Osteoblast (primary cell): ENCODE measurements around the gene PLXND1. TPM values are rescaled to one million over a fixed set of nuclear protein-coding genes. Genes with fewer than 3 reads are reported as not detected.

ENCODE experiments used
- DNase-seq: peaks from one replicate; pipeline ENCODE4 v3.0.0; 2011; ENCODE audit warnings: low spot score, mixed read lengths; ENCODE audit not compliant: insufficient read length; ENCODE audit errors: missing footprints
- H2AFZ ChIP-seq: 2 replicates; pipeline ENCODE4 v1.6.0; 2011; ENCODE audit warnings: mild to moderate bottlenecking, low read length
- H3K27ac ChIP-seq: 2 replicates; pipeline ENCODE4 v1.5.1; 2011; ENCODE audit warnings: mild to moderate bottlenecking, low read depth, low read length, moderate library complexity
- H3K27me3 ChIP-seq: 2 replicates; pipeline ENCODE4 v1.6.0; 2012; ENCODE audit warnings: mild to moderate bottlenecking, control low read depth, inconsistent platforms, low read length, moderate library complexity; ENCODE audit not compliant: insufficient read depth
- H3K36me3 ChIP-seq: 2 replicates; pipeline ENCODE4 v1.5.1; 2011; ENCODE audit warnings: mild to moderate bottlenecking, low read length, control low read depth, moderate library complexity; ENCODE audit not compliant: insufficient read depth
- H3K4me1 ChIP-seq: 2 replicates; pipeline ENCODE4 v1.5.1; 2011; ENCODE audit warnings: mild to moderate bottlenecking, low read length, control low read depth, moderate library complexity; ENCODE audit not compliant: insufficient read depth
- H3K4me2 ChIP-seq: 2 replicates; pipeline ENCODE4 v1.6.0; 2011; ENCODE audit warnings: mild to moderate bottlenecking, low read length; ENCODE audit not compliant: insufficient read depth
- H3K4me3 ChIP-seq: fragments of 200-600 bp; sonication (generic); 3 replicates; pipeline ENCODE4 v1.5.1; 2012; ENCODE audit warnings: mild to moderate bottlenecking, low read length, inconsistent platforms; ENCODE audit not compliant: insufficient read depth
- H3K79me2 ChIP-seq: 2 replicates; pipeline ENCODE4 v1.6.0; 2012; ENCODE audit warnings: mild to moderate bottlenecking, low read length, control low read depth, inconsistent platforms; ENCODE audit not compliant: insufficient read depth
- H3K9me3 ChIP-seq: 2 replicates; pipeline ENCODE4 v1.5.1; 2011; ENCODE audit warnings: low read depth, low read length, control low read depth
- H4K20me1 ChIP-seq: 2 replicates; pipeline ENCODE4 v1.6.0; 2012; ENCODE audit warnings: mild to moderate bottlenecking, low read length, control low read depth; ENCODE audit not compliant: insufficient read depth
- total RNA-seq: library from RNA; depleted of rRNA; stranded (reverse); fragments of >200 nt; gene quantifications from 2 replicates; pipeline ENCODE4 v1.2.3, GENCODE V29; 2012
- TF ChIP-seq, protein P1 (sequence below): IDR thresholded peaks from 2 replicates; pipeline ENCODE4 v1.5.1; 2011; ENCODE audit warnings: mild to moderate bottlenecking, low read depth, low read length, moderate library complexity; ENCODE audit errors: extremely low read depth

The PLXND1 gene
- total RNA-seq, 1 donor, result 134 TPM

GRCh38 chr3:129596194-129597086 lies 10.0 kb downstream of the PLXND1 start:
- Histone ChIP-seq H3K27ac (peak overlapping the region; percentile 96), H3K36me3 (no peaks in the 10 kb centered on the region), H3K27me3 (no peaks in the 10 kb centered on the region), H2AFZ (peak overlapping the region; percentile 25), H3K4me1 (peaks cover 80% of the 10 kb centered on the region), H3K79me2 (peaks cover 88% of the 10 kb centered on the region), H3K9me3 (no peaks in the 10 kb centered on the region), H3K4me2 (peak overlapping the region; percentile 68), H4K20me1 (peaks cover 28% of the 10 kb centered on the region), H3K4me3 (peak overlapping the region; percentile 43)
- DNase-seq, result peak; percentile 99
- TF ChIP-seq, protein P1, sequence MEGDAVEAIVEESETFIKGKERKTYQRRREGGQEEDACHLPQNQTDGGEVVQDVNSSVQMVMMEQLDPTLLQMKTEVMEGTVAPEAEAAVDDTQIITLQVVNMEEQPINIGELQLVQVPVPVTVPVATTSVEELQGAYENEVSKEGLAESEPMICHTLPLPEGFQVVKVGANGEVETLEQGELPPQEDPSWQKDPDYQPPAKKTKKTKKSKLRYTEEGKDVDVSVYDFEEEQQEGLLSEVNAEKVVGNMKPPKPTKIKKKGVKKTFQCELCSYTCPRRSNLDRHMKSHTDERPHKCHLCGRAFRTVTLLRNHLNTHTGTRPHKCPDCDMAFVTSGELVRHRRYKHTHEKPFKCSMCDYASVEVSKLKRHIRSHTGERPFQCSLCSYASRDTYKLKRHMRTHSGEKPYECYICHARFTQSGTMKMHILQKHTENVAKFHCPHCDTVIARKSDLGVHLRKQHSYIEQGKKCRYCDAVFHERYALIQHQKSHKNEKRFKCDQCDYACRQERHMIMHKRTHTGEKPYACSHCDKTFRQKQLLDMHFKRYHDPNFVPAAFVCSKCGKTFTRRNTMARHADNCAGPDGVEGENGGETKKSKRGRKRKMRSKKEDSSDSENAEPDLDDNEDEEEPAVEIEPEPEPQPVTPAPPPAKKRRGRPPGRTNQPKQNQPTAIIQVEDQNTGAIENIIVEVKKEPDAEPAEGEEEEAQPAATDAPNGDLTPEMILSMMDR, result no peak

GRCh38 chr3:129595544-129596193 lies 10.8 kb downstream of the PLXND1 start:
- Histone ChIP-seq H3K79me2 (peaks cover 88% of the 10 kb centered on the region), H3K4me3 (peak overlapping the region; percentile 24), H3K36me3 (peaks cover 5% of the 10 kb centered on the region), H3K27me3 (no peaks in the 10 kb centered on the region), H3K4me2 (peak overlapping the region; percentile 68), H3K9me3 (no peaks in the 10 kb centered on the region), H2AFZ (peak overlapping the region; percentile 25), H3K4me1 (peaks cover 80% of the 10 kb centered on the region), H3K27ac (peak overlapping the region; percentile 96), H4K20me1 (peaks cover 22% of the 10 kb centered on the region)
- TF ChIP-seq, protein P1, result no peak
- no peak for DNase-seq

- H3K79me2 ChIP-seq, result peaks cover 88% of the 10 kb centered on the region
- H3K4me1 ChIP-seq, result peaks cover 73% of the 10 kb centered on the region
- H3K27me3 ChIP-seq, result no peaks in the 10 kb centered on the region
- peak overlapping the region; percentile 96 for H3K27ac ChIP-seq
- peaks cover 16% of the 10 kb centered on the region for H4K20me1 ChIP-seq
- H3K36me3 ChIP-seq, result peaks cover 5% of the 10 kb centered on the region
- no peak for DNase-seq
- TF ChIP-seq, protein P1, result no peak
- H3K4me2 ChIP-seq, result no peak overlapping the region
- H2AFZ ChIP-seq, result no peak overlapping the region
- no peaks in the 10 kb centered on the region for H3K9me3 ChIP-seq
- no peak overlapping the region for H3K4me3 ChIP-seq
Observed at GRCh38 chr3:129594907-129595390, 11.5 kb downstream of the PLXND1 start.

GRCh38 chr3:129594409-129594808 lies 12.1 kb downstream of the PLXND1 start:
- Histone ChIP-seq H3K4me2 (peak overlapping the region; percentile 50), H3K79me2 (peaks cover 88% of the 10 kb centered on the region), H3K4me3 (no peak overlapping the region), H3K36me3 (peaks cover 5% of the 10 kb centered on the region), H3K4me1 (peaks cover 68% of the 10 kb centered on the region), H2AFZ (no peak overlapping the region), H4K20me1 (peaks cover 13% of the 10 kb centered on the region), H3K27ac (peak overlapping the region; percentile 96), H3K9me3 (no peaks in the 10 kb centered on the region), H3K27me3 (no peaks in the 10 kb centered on the region)
- DNase-seq, result no peak
- TF ChIP-seq, protein P1, result no peak
